Bladder microvascular endothelial cell (primary cell): ENCODE measurements around the gene GMPR. TPM values are rescaled to one million over a fixed set of nuclear protein-coding genes. Genes with fewer than 3 reads are reported as not detected.

Experiments used
- total RNA-seq: library from RNA; depleted of rRNA; stranded (reverse); fragments of >200 nt; gene quantifications from 2 replicates; pipeline ENCODE4 v1.2.3, GENCODE V29; 2014

Gene GMPR
- 14.6 and 19.3 TPM in 2 replicates for total RNA-seq

DNA sequence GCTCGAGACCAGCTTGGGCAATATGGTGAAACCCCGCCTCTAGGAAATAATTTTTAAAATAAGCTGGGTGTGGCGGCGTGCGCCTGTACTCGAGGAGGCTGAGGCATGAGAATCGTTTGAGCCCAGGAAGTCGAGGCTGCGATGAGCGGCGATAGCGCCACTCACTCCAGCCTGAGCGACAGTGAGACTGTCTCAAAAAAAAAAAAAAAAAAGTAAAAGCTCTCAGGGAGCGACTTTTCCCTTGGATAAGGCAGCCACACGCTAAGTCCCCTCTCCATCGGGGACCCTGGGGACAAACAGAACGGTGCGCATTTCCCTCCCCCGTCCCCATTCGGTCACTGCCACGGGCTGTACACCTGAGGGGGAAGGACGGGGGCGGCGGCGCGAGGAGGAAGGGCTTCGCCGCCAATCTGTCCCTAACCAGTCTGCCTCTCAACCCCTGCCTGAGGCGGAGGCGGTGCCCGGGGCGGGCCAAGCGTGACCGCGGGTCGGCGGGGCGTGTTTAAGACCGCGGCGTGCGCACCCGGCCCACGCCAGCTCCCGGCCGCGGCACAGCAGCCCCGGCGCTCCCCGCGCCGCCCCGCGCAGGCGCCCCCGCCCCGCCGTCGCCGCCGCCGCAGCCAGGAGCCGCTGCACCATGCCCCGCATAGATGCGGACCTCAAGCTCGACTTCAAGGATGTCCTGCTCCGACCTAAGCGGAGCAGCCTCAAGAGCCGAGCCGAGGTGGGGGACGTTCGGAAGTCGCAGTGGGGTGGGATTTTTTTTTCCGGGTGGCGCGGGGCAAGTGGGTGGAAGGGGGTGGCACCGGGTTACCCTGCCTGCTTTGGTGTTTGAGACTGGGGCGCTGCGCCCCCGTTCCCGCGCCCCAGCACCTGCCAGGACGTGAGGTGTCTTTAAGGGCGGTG, at the start of gene GMPR:
Gene GMPR, plus strand, starts transcription at position 531 of the 906 bp plus-strand sequence. Its CDS starts 107 bp downstream, at position 638.

Other genes starting within 250 kb of the GMPR start
- 34.2 and 34.6 TPM in 2 replicates for gene MYLIP, start 109.5 kb upstream of the GMPR start, total RNA-seq